ENCODE results near the gene ABCC5. TPM values are rescaled to one million over a fixed set of nuclear protein-coding genes. Genes with fewer than 3 reads are reported as not detected.
"Not testable (repeated sequence)": the region's sequence is repeated elsewhere in the genome, so short reads cannot be mapped to it uniquely, and the experiment has no call there.

The ABCC5 gene
- total RNA-seq, 2 experiments from 2014 or later, result 13.3 to 15.6 TPM

GRCh38 chr3:183895296-183895695 lies 122.4 kb downstream of the ABCC5 start:
- Mint-ChIP-seq H3K27me3 (peaks cover 15% of the 10 kb centered on the region), H3K4me3 (no peak overlapping the region), H3K9me3 (peaks cover 2% of the 10 kb centered on the region), H3K36me3 (no peaks in the 10 kb centered on the region), H3K4me1 (ENCODE audit: low read depth) (no peaks in the 10 kb centered on the region), H3K27ac (no peak overlapping the region)
- CTCF ChIA-PET, result interaction anchor here (0.5 to 4.7 kb wide), 22 partner anchors 9 to 619 kb away, joined by 3 to 43 read pairs (median 5); partner anchors contain the start of genes ABCC5, CAMK2N2, DVL3 and EEF1AKMT4
- intact Hi-C loops (cut with micrococcal nuclease), result loop anchor here (1.0 to 5.0 kb wide), 5 partner anchors 122 to 647 kb away; partner anchors contain the start of gene ABCC5
- DNase-seq, result peak; percentile 41
- POLR2A ChIA-PET, result no interaction called here

DNA sequence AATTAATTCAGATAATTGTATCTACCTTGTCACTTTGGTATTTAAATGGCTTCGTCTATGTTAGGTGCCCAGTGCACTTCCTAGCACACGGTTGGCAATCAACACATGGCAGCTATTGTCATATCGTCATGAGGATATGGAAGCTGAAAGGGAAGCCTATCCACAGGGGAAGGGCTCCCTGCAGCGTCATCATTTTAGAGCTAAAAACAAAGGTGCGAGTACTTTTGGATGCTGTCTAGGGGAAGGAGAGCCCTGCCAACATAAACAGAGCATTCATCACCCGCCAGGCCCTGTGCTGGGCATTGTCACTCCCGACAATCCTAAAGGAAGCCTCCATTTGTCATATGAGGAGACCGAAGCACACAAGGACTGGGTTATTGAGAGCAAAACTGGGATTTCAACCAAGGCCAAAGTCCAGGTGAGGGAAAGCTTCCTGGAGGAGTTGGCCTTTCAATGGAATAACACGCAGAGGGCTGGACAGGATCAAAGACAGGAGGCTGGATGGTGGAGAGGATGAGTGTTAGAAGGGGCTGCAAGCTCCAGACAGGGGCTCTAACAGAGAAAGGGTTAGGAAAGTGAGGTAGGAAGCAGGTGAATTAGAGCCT lies 125.0 kb downstream of the ABCC5 start:
- Mint-ChIP-seq H3K4me3 (no peak overlapping the region), H3K4me1 (ENCODE audit: low read depth) (no peaks in the 10 kb centered on the region), H3K36me3 (no peaks in the 10 kb centered on the region), H3K9me3 (no peaks in the 10 kb centered on the region), H3K27ac (no peak overlapping the region), H3K27me3 (peaks cover 3% of the 10 kb centered on the region)
- intact Hi-C loops (cut with micrococcal nuclease), result no loop called here
- CTCF ChIA-PET, result interaction anchor here (1.1 kb wide), 1 partner anchor 396 kb away, joined by 4 read pairs; no protein-coding TSS in a partner anchor
- no peak for DNase-seq
- POLR2A ChIA-PET, result interaction anchor here (0.6 kb wide), 1 partner anchor 49 kb away, joined by 3 read pairs; no protein-coding TSS in a partner anchor

- Mint-ChIP-seq H3K9me3 (no peaks in the 10 kb centered on the region), H3K36me3 (no peaks in the 10 kb centered on the region), H3K4me3 (no peak overlapping the region), H3K27me3 (no peaks in the 10 kb centered on the region), H3K4me1 (ENCODE audit: low read depth) (peaks cover 28% of the 10 kb centered on the region), H3K27ac (no peak overlapping the region)
- DNase-seq, result no peak
- ChIA-PET POLR2A (interaction anchor here (1.3 kb wide), 1 partner anchor 12 kb away, joined by 3 read pairs; no protein-coding TSS in a partner anchor), CTCF (interaction anchor here (1.5 to 2.5 kb wide), 8 partner anchors 11 to 403 kb away, joined by 4 to 43 read pairs (median 7); partner anchors contain the start of genes AP2M1 and EIF2B5)
- intact Hi-C loops (cut with micrococcal nuclease), result loop anchor here (1.0 to 5.0 kb wide), 2 partner anchors 412 to 416 kb away; partner anchors contain the start of gene PSMD2
These were observed 131.9 kb downstream of the ABCC5 start for GRCh38 chr3:183885766-183886165.

- intact Hi-C loops (cut with micrococcal nuclease), result loop anchor here (1.0 to 5.0 kb wide), 5 partner anchors 57 to 415 kb away; partner anchors contain the start of genes ABCC5, MAP6D1 and PSMD2
- peak; percentile 98 for DNase-seq
- no peaks in the 10 kb centered on the region for H3K27me3 Mint-ChIP-seq
- POLR2A ChIA-PET, result interaction anchor here (1.0 to 1.6 kb wide), 6 partner anchors 10 to 456 kb away, joined by 3 to 13 read pairs (median 3); partner anchors contain the start of genes EIF2B5, MCF2L2 and YEATS2
- peaks cover 31% of the 10 kb centered on the region for H3K4me1 Mint-ChIP-seq (ENCODE audit: low read depth)
- peaks cover 2% of the 10 kb centered on the region for H3K36me3 Mint-ChIP-seq
- CTCF ChIA-PET, result interaction anchor here (0.6 to 2.5 kb wide), 31 partner anchors 9 to 786 kb away, joined by 3 to 43 read pairs (median 4); partner anchors contain the start of genes AP2M1, EEF1AKMT4, EIF2B5 and MAP6D1
- H3K9me3 Mint-ChIP-seq, result no peaks in the 10 kb centered on the region
- H3K27ac Mint-ChIP-seq, result peak within 1 kb of the TSS; percentile 86
- H3K4me3 Mint-ChIP-seq, result peak within 1 kb of the TSS; percentile 92
These were observed 133.0 kb downstream of the ABCC5 start, which contains the start of gene PARL for GRCh38 chr3:183884427-183885296. TSS of gene PARL (minus strand) at chr3:183884880. CDS start at chr3:183884846, 34 bp downstream.

DNA sequence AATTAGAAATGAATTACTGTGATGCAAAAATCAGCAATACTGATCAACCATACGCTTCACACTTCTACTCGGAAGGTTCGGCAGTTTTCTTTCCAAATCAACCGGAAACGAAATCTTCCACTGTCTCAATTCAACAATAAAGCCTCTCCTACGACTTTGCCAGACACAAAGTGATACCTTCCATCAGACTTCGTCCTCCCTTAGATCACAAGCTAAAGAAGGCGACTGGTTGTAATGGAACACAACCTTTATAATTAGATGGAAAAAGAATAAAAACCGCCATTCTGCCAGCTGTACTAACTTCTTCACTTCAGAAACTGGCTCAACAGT lies 133.6 kb downstream of the ABCC5 start:
- DNase-seq, result no peak

GRCh38 chr3:183883291-183884096 lies 134.2 kb downstream of the ABCC5 start:
- ChIA-PET CTCF (interaction anchor here (1.0 to 2.5 kb wide), 7 partner anchors 14 to 406 kb away, joined by 3 to 43 read pairs (median 8); no protein-coding TSS in a partner anchor), POLR2A (interaction anchor here (1.3 to 1.6 kb wide), 3 partner anchors 186 to 455 kb away, joined by 3 to 13 read pairs (median 3); partner anchors contain the start of genes EIF2B5, MCF2L2 and YEATS2)
- Mint-ChIP-seq H3K9me3 (no peaks in the 10 kb centered on the region), H3K36me3 (peaks cover 5% of the 10 kb centered on the region), H3K4me3 (peak overlapping the region; percentile 92), H3K27ac (peak overlapping the region; percentile 86), H3K27me3 (no peaks in the 10 kb centered on the region), H3K4me1 (ENCODE audit: low read depth) (peaks cover 38% of the 10 kb centered on the region)
- no peak for DNase-seq
- intact Hi-C loops (cut with micrococcal nuclease), result loop anchor here (5.0 kb wide), 3 partner anchors 56 to 134 kb away; partner anchors contain the start of genes ABCC5 and MAP6D1

More for the DNA sequence above, 133.6 kb downstream of the ABCC5 start:
- H3K9me3 Mint-ChIP-seq, result no peaks in the 10 kb centered on the region
- H3K4me3 Mint-ChIP-seq, result peak overlapping the region; percentile 92
- H3K27me3 Mint-ChIP-seq, result no peaks in the 10 kb centered on the region
- intact Hi-C loops (cut with micrococcal nuclease), result loop anchor here (5.0 kb wide), 3 partner anchors 57 to 133 kb away; partner anchors contain the start of genes ABCC5 and MAP6D1
- peaks cover 32% of the 10 kb centered on the region for H3K4me1 Mint-ChIP-seq (ENCODE audit: low read depth)
- H3K27ac Mint-ChIP-seq, result peak overlapping the region; percentile 86
- ChIA-PET POLR2A (interaction anchor here (1.0 to 1.6 kb wide), 5 partner anchors 10 to 455 kb away, joined by 3 to 13 read pairs (median 3); partner anchors contain the start of genes EIF2B5, MCF2L2 and YEATS2), CTCF (interaction anchor here (0.6 to 2.5 kb wide), 26 partner anchors 9 to 786 kb away, joined by 3 to 43 read pairs (median 4); partner anchors contain the start of genes AP2M1, EEF1AKMT4, EIF2B5 and MAP6D1)
- peaks cover 4% of the 10 kb centered on the region for H3K36me3 Mint-ChIP-seq

DNA sequence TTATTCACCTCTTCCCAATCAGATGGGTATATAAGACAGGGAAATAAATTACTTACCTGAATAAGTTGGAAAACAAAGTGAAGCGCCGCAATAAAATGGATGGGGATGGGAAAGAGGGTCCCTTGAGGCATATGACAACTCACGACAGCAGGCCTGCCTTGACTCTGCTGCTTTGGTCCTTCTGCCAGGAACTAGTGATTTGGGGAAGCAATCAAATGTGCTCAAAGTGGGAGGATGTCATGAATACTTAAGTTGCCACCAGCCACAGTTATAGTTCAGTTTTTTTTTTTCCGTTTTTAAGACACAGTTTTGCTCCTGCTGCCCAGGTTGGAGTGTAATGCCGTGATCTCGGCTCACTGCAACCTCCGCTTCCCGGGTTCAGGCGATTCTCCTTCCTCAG lies 137.6 kb downstream of the ABCC5 start:
- H3K36me3 Mint-ChIP-seq, result peaks cover 15% of the 10 kb centered on the region
- no peak for DNase-seq
- H3K9me3 Mint-ChIP-seq, result no peaks in the 10 kb centered on the region
- POLR2A ChIA-PET, result no interaction called here
- CTCF ChIA-PET, result no interaction called here
- intact Hi-C loops (cut with micrococcal nuclease), result loop anchor here (5.0 kb wide), 3 partner anchors 53 to 137 kb away; partner anchors contain the start of genes ABCC5 and MAP6D1
- peaks cover 49% of the 10 kb centered on the region for H3K4me1 Mint-ChIP-seq (ENCODE audit: low read depth)
- H3K27me3 Mint-ChIP-seq, result no peaks in the 10 kb centered on the region
- no peak overlapping the region for H3K4me3 Mint-ChIP-seq
- no peak overlapping the region for H3K27ac Mint-ChIP-seq

DNA sequence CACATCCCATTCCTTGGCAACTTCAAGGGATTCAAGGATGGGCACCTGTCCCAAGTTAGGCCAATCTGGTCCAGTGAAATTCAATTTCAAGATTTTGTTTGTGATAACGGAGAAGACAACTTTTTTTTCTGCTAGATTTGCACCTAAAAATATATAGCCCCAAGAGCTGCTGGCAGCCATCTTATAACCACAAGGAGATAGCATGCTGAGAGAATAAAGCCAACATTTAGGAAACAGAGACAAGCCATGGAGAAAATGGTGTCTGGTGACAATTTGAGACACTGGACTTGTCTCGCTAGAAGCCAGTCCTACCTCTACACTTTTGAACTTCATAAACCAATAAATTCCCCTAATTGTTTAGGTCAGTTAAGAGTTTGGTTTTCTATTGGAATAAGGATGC lies 138.4 kb downstream of the ABCC5 start:
- no peaks in the 10 kb centered on the region for H3K27me3 Mint-ChIP-seq
- peaks cover 15% of the 10 kb centered on the region for H3K36me3 Mint-ChIP-seq
- intact Hi-C loops (cut with micrococcal nuclease), result no loop called here
- H3K4me1 Mint-ChIP-seq (ENCODE audit: low read depth), result peaks cover 44% of the 10 kb centered on the region
- no peak overlapping the region for H3K27ac Mint-ChIP-seq
- no peaks in the 10 kb centered on the region for H3K9me3 Mint-ChIP-seq
- POLR2A ChIA-PET, result no interaction called here
- CTCF ChIA-PET, result interaction anchor here (0.6 kb wide), 1 partner anchor 266 kb away, joined by 3 read pairs; no protein-coding TSS in a partner anchor
- no peak for DNase-seq
- H3K4me3 Mint-ChIP-seq, result no peak overlapping the region

DNA sequence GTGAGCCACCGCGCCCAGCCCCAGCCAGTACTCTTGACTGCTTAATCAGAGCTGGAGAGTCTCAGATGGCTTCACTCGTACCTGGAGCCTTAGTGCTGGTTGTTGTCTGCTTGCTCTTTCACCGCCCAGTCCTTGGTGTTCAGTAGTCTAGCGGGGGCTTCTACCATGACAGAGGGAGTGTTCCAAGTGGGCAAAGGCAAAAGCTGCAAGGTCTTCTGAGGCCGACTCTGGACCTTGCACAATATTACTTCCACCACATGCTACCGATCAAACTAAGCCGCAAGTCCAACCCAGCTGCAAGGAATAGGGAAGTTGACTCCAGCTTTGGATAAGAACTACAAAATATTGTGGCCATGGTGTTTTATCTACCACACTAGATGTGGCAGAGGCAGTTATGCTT lies 139.6 kb downstream of the ABCC5 start:
- H3K27ac Mint-ChIP-seq, result no peak overlapping the region
- ChIA-PET POLR2A (no interaction called here), CTCF (interaction anchor here (0.6 to 1.1 kb wide), 2 partner anchors 17 to 690 kb away, joined by 3 to 4 read pairs; no protein-coding TSS in a partner anchor)
- intact Hi-C loops (cut with micrococcal nuclease), result no loop called here
- H3K36me3 Mint-ChIP-seq, result peaks cover 18% of the 10 kb centered on the region
- H3K4me3 Mint-ChIP-seq, result no peak overlapping the region
- no peaks in the 10 kb centered on the region for H3K27me3 Mint-ChIP-seq
- H3K9me3 Mint-ChIP-seq, result no peaks in the 10 kb centered on the region
- DNase-seq, result no peak
- H3K4me1 Mint-ChIP-seq (ENCODE audit: low read depth), result peaks cover 41% of the 10 kb centered on the region

DNA sequence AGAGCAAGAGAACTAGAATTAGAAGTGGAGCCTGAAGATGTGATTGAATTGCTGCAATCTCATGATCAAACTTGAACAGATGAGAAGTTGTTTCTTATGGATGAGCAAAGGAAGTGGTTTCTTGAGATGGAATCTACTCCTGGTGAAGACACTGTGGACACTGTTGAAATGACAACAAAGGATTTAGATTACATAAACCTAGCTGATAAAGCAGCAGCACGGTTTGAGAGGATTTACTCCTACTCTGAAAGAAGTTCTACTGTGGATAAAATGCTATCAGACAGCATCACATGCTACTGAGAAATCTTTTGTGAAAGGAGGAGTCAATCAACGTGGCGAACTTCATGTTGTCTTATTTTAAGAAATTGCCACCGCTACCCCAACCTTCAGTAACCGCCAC lies 140.5 kb downstream of the ABCC5 start:
- H3K27ac Mint-ChIP-seq; POLR2A ChIA-PET; DNase-seq; H3K4me3 Mint-ChIP-seq; H3K9me3 Mint-ChIP-seq; H3K27me3 Mint-ChIP-seq; intact Hi-C loops (cut with micrococcal nuclease): not testable (repeated sequence)
- H3K36me3 Mint-ChIP-seq, result peaks cover 18% of the 10 kb centered on the region
- H3K4me1 Mint-ChIP-seq (ENCODE audit: low read depth), result peaks cover 40% of the 10 kb centered on the region
- CTCF ChIA-PET, result interaction anchor here (1.1 kb wide), 1 partner anchor 18 kb away, joined by 4 read pairs; no protein-coding TSS in a partner anchor
